Neural progenitor cell (in vitro differentiated cells): ENCODE data around the gene PSMC3.

ENCODE experiments used
- EZH2 ChIP-seq: fragments of 200-600 bp; sonication (generic); IDR thresholded peaks from 2 replicates; pipeline ENCODE4 v1.6.1; 2017; ENCODE audit warnings: antibody characterized with exemption, mild to moderate bottlenecking, moderate library complexity
- EZH2phosphoT487 ChIP-seq: fragments of 200-600 bp; sonication (generic); IDR thresholded peaks from 2 replicates; pipeline ENCODE4 v1.6.1; 2017; ENCODE audit warnings: antibody characterized with exemption
- TF ChIP-seq, protein P1 (sequence below): fragments of 200-600 bp; sonication (generic); IDR thresholded peaks from 2 replicates; pipeline ENCODE4 v1.5.1; 2017; ENCODE audit warnings: antibody characterized with exemption, mild to moderate bottlenecking

DNA sequence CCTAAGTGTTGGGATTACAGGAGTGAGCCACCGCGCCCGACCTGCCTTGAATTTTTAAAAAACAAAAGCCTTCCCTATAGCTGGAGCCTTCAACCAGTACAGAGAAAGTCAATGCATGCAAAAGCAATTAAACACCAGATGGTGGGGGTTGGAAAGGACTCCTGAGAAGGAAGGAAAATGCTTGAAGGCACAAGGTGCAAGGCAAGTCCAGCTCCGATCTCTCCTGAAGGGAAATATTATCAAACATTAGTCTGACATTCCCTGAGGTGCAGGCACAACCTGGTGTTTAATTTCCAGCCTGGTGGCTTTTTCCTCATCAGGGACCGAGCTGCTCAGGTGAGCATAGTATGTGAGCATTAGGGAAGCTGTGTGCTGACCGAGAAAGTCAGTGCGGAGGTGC is 35.6 kb upstream of the PSMC3 start:
- TF ChIP-seq, protein P1, sequence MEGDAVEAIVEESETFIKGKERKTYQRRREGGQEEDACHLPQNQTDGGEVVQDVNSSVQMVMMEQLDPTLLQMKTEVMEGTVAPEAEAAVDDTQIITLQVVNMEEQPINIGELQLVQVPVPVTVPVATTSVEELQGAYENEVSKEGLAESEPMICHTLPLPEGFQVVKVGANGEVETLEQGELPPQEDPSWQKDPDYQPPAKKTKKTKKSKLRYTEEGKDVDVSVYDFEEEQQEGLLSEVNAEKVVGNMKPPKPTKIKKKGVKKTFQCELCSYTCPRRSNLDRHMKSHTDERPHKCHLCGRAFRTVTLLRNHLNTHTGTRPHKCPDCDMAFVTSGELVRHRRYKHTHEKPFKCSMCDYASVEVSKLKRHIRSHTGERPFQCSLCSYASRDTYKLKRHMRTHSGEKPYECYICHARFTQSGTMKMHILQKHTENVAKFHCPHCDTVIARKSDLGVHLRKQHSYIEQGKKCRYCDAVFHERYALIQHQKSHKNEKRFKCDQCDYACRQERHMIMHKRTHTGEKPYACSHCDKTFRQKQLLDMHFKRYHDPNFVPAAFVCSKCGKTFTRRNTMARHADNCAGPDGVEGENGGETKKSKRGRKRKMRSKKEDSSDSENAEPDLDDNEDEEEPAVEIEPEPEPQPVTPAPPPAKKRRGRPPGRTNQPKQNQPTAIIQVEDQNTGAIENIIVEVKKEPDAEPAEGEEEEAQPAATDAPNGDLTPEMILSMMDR, result no peak
- TF ChIP-seq EZH2phosphoT487 (no peak), EZH2 (no peak)
